Fibroblast of the aortic adventitia (primary cell): ENCODE measurements around the gene NPHP4. TPM values are rescaled to one million over a fixed set of nuclear protein-coding genes. Genes with fewer than 3 reads are reported as not detected.

Experiments used
- DNase-seq: peaks from one replicate; pipeline ENCODE4 v3.0.0-alpha.2; 2010; ENCODE audit warnings: low read depth
- H3K4me3 ChIP-seq: 2 replicates; pipeline ENCODE4 v1.5.1; 2011; ENCODE audit warnings: low read depth, mild to moderate bottlenecking, control low read depth, low read length, moderate library complexity
- CTCF ChIP-seq: IDR thresholded peaks from 2 replicates; pipeline ENCODE4 v1.5.1; 2011; ENCODE audit warnings: mild to moderate bottlenecking, low read length, control low read depth, inconsistent platforms; ENCODE audit not compliant: insufficient read depth
- total RNA-seq: library from RNA; depleted of rRNA; stranded (reverse); fragments of >200 nt; gene quantifications from 2 replicates; pipeline ENCODE4 v1.2.3, GENCODE V29; 2012; ENCODE audit warnings: low replicate concordance

The NPHP4 gene
- total RNA-seq, 1 donor, result 6.9 TPM

DNA sequence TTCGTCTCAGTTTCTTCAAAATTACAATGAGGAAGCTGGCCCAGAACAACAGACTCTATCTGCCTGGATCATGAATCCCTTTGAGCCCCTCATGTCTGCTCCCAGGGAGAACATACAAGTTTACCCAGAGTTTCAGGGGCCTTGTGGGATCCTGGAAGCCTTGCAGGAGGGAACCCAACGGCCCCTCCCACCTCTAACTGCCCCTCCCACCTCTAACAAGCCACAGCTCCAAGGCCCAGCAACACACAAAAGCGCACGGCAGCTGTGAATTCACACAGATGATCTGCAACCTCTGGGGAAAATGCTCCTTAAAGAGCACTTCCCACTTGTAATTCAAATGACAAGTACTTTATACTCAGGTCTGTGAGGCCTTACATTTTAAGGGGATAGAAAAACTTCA is 113.3 kb downstream of the NPHP4 start:
- no peak for DNase-seq
- no peak for TF ChIP-seq CTCF
- H3K4me3 ChIP-seq, result no peak overlapping the region

DNA sequence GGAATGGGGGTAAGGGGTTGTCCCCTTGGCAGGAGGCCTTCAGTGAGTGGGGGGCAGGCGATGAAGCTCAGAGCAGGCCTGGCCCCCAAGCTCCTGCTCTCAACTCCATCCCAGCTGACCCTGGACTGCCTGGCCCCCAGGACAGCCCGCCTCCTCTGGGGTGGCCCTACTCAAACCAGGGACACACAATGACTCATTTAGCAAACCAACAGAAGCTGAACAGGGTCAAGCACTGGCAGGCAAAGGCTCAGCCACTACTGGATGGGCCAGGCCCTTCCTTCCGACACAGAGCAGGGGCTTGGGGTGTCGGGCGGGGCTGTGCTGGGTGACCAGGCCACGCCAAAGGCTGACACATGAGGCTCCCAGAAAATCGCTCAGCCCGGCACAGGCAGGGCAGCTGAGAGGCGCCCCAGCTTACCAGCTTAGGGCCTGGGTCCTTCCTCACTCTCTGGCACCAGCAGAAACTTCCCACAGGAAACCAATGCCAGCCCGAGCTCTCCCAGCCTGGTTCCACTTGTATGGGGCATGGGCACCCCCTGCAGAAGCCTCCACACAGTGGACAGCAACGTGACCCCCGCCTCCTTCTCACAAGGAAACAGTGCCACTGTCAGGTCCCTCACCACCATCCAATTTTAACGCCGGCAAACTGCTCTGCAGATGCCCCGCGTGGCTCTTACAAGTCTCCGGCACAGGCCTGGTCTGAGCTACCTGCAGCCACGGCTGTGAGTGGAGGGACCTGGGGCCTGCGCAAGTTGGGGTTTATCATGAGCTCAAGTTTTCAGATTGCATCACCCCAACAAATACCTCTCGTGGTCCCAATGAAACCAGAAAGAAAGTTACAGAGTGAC is 114.3 kb downstream of the NPHP4 start:
- DNase-seq, result no peak
- H3K4me3 ChIP-seq, result no peak overlapping the region
- TF ChIP-seq CTCF, result no peak

GRCh38 chr1:5877001-5877400 is 115.2 kb downstream of the NPHP4 start:
- H3K4me3 ChIP-seq, result no peak overlapping the region
- DNase-seq, result no peak
- no peak for TF ChIP-seq CTCF

GRCh38 chr1:5876094-5876650 is 116.1 kb downstream of the NPHP4 start:
- no peak overlapping the region for H3K4me3 ChIP-seq
- DNase-seq, result no peak
- no peak for TF ChIP-seq CTCF

- H3K4me3 ChIP-seq, result no peak overlapping the region
- no peak for TF ChIP-seq CTCF
- DNase-seq, result no peak
Observed at GRCh38 chr1:5875345-5875910, 116.8 kb downstream of the NPHP4 start.

DNA sequence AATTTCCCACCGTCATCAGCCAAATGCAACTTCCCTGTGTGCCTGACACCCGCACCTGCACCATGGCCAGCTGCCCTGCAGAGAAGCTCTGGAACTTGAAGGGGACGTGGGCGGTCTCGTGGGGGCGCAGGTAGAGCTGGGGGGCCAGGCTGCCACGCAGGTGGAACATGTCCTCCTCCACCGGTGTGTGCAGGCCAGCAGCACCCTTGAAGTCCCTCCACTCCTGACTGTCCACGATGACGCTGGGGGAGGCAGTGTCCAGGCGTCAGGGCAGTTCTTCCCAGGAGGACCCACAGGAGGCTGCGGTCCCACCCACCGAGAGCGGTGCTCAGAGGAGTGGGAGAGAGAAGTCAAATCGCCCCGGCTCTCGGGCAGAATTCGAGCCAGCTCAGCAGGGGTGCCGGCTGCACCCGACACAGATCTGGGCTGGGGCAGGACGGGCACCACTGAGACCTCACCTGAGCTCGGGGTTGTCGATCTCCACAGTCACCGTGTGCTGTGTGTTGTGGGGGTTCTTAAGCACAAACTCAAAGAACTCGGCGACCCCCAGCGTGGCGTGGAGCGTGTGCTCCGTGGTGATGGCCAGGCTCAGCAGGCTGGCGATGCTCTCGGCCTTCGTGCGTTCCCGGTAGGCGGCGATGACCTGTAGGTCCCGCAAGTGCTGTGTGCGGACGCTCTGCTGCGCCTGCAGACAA is 117.7 kb downstream of the NPHP4 start:
- no peak overlapping the region for H3K4me3 ChIP-seq
- TF ChIP-seq CTCF, result no peak
- DNase-seq, result no peak
